Measurements from ENCODE around the gene UBE2O. TPM values are rescaled to one million over a fixed set of nuclear protein-coding genes. Genes with fewer than 3 reads are reported as not detected.

The UBE2O gene
- total RNA-seq, 2 experiments from 2014 or later: 28.4 to 31.6 TPM

DNA sequence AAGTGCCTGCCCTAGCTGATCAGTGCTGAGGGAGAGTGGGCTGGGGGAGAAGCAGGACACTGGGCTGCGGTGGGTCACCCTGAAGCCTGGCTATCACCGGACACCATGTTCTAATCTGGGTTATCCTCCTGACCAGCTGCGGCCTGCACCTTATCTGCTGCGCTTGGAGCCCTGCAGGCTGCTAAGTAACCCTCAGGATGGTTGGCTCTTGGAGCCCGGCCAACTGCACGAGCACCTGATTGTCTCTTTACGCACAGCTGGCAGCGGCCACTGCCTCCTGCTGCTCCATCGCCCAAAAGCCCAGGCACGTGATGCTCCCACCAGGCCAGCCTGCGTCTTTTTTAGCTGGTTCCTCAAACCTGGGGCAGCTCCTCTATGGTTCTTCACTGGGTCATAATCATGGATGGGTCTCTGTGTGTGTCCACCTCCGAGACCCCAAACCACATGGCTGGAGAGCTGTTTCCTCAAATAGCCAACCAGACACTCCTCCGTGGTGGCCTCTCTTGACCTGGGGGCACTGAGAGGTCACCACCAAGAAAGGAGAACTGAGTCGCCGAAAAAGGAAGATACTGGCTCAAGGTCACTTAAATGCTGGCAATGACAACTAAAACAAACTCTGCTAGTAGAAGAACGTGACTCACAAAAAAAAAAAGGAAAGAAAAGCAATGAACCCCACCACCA is 46.8 kb downstream of the UBE2O start:
- H3K27me3 Mint-ChIP-seq (ENCODE audit: low read depth): no peaks in the 10 kb centered on the region
- no peak overlapping the region for H3K27ac Mint-ChIP-seq
- peaks cover 27% of the 10 kb centered on the region for H3K36me3 Mint-ChIP-seq (ENCODE audit: low read depth)
- H3K4me1 Mint-ChIP-seq (ENCODE audit: low read depth): peaks cover 13% of the 10 kb centered on the region
- DNase-seq: no peak
- ChIA-PET POLR2A (no interaction called here), CTCF (interaction anchor here (4.4 kb wide), 1 partner anchor 9 kb away, joined by 34 read pairs; no protein-coding TSS in a partner anchor)
- ATAC-seq: no peak
- H3K9me3 Mint-ChIP-seq (ENCODE audit: insufficient read depth): no peaks in the 10 kb centered on the region
- H3K4me3 Mint-ChIP-seq: no peak overlapping the region

DNA sequence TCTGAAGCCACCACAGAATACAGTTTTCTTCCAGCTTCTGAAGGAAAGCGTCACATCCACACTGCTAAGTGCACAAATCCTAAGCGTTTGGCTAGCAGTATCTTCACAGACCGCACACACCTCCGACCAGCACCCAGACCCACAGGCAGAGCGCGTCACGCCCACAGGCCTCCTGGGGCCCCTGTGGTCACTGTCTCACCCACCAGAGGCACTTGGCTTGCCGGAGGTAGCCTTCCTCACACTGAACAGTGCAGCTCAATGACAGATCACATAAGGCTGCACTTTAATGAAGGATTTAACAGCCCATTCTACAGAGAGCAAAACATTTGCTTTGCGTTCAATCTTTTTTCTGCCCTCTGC is 47.4 kb downstream of the UBE2O start:
- no peak overlapping the region for H3K27ac Mint-ChIP-seq
- H3K4me3 Mint-ChIP-seq: no peak overlapping the region
- ChIA-PET POLR2A (no interaction called here), CTCF (interaction anchor here (0.8 to 1.4 kb wide), 2 partner anchors 53 to 103 kb away, joined by 3 read pairs; no protein-coding TSS in a partner anchor)
- H3K4me1 Mint-ChIP-seq (ENCODE audit: low read depth): peaks cover 13% of the 10 kb centered on the region
- ATAC-seq: no peak
- no peak for DNase-seq
- H3K9me3 Mint-ChIP-seq (ENCODE audit: insufficient read depth): no peaks in the 10 kb centered on the region
- peaks cover 31% of the 10 kb centered on the region for H3K36me3 Mint-ChIP-seq (ENCODE audit: low read depth)
- H3K27me3 Mint-ChIP-seq (ENCODE audit: low read depth): no peaks in the 10 kb centered on the region

DNA sequence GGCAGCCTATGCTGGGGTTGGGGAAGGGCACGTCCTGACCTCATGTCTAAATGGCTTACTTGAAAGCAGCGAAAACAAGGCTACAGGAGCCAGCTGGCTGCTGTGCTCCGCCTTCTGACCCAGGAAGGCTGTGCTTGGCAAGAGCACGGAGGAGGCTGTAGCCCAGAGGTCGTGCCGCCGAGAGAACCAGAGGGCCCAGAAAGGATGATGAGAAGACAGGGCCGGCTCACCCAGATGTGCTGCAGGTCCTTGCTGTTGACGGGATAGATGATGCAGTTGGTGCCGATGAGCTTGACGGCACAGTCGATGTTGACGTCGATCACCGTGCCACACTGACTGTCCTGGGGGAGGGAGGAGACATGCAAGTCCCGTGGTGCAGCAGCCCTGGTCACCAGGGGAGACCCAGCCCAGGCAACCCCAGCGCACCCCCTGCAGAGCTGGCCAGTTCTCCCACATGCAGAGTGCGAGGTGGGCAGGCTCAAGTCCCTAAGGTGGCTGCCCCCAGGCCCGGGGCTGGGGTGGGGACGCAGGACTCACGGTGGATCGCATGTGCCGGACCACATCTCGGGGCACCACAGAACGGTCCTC is 47.9 kb downstream of the UBE2O start:
- DNase-seq (no peak), ATAC-seq (no peak)
- Mint-ChIP-seq H3K27ac (no peak overlapping the region), H3K4me1 (ENCODE audit: low read depth) (peaks cover 13% of the 10 kb centered on the region), H3K27me3 (ENCODE audit: low read depth) (no peaks in the 10 kb centered on the region), H3K36me3 (ENCODE audit: low read depth) (peaks cover 34% of the 10 kb centered on the region), H3K4me3 (no peak overlapping the region), H3K9me3 (ENCODE audit: insufficient read depth) (no peaks in the 10 kb centered on the region)
- ChIA-PET CTCF (interaction anchor here (0.8 to 1.4 kb wide), 2 partner anchors 53 to 103 kb away, joined by 3 read pairs; no protein-coding TSS in a partner anchor), POLR2A (no interaction called here)

DNA sequence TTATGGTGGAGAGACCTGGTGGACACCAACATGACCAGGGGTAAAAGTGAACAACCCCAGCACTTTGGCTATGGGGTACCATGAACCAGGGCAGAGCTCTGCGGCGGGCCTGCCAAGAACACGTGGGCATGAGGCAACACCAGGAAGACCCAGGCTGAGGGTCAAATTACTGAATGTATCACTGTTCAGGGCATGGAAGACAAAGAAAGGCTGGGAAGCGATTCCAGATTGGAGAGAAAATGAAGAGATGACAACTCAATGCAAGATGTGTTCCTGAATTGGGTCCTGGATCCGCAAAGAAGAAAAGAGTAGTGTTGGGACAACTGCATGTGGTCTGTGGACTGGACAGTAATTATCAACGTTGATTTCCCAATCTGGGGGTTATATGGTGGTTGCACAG is 48.7 kb downstream of the UBE2O start:
- H3K36me3 Mint-ChIP-seq (ENCODE audit: low read depth): peaks cover 39% of the 10 kb centered on the region
- no peaks in the 10 kb centered on the region for H3K27me3 Mint-ChIP-seq (ENCODE audit: low read depth)
- ChIA-PET CTCF (interaction anchor here (1.4 kb wide), 1 partner anchor 102 kb away, joined by 3 read pairs; no protein-coding TSS in a partner anchor), POLR2A (no interaction called here)
- H3K4me3 Mint-ChIP-seq: no peak overlapping the region
- no peaks in the 10 kb centered on the region for H3K9me3 Mint-ChIP-seq (ENCODE audit: insufficient read depth)
- ATAC-seq (no peak), DNase-seq (no peak)
- no peak overlapping the region for H3K27ac Mint-ChIP-seq
- H3K4me1 Mint-ChIP-seq (ENCODE audit: low read depth): peaks cover 13% of the 10 kb centered on the region

DNA sequence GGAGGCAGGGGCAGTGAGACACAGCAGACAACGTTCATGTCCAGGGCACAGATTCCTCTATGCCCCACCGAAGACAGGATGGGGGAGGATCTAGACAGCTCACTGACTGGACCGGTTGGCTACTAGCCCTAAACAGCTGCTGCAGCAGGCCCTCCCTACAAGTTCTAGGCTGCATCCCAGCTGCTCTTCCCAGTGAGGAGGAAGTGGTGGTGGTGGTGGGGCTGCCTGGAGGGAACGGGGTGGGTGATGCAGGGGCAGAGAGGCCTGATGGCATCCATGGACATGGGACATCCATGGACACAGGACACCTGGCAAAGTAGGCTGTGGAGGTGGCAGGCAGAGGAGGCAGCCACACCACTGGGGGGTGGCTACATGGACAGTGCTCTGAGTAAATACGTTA is 50.2 kb downstream of the UBE2O start:
- no peak overlapping the region for H3K27ac Mint-ChIP-seq
- ATAC-seq (no peak), DNase-seq (no peak)
- H3K4me1 Mint-ChIP-seq (ENCODE audit: low read depth): peaks cover under 1% of the 10 kb centered on the region
- H3K9me3 Mint-ChIP-seq (ENCODE audit: insufficient read depth): no peaks in the 10 kb centered on the region
- H3K27me3 Mint-ChIP-seq (ENCODE audit: low read depth): no peaks in the 10 kb centered on the region
- no peak overlapping the region for H3K4me3 Mint-ChIP-seq
- H3K36me3 Mint-ChIP-seq (ENCODE audit: low read depth): peaks cover 48% of the 10 kb centered on the region
- ChIA-PET POLR2A (no interaction called here), CTCF (interaction anchor here (1.2 kb wide), 2 partner anchors 56 to 100 kb away, joined by 3 read pairs; no protein-coding TSS in a partner anchor)

DNA sequence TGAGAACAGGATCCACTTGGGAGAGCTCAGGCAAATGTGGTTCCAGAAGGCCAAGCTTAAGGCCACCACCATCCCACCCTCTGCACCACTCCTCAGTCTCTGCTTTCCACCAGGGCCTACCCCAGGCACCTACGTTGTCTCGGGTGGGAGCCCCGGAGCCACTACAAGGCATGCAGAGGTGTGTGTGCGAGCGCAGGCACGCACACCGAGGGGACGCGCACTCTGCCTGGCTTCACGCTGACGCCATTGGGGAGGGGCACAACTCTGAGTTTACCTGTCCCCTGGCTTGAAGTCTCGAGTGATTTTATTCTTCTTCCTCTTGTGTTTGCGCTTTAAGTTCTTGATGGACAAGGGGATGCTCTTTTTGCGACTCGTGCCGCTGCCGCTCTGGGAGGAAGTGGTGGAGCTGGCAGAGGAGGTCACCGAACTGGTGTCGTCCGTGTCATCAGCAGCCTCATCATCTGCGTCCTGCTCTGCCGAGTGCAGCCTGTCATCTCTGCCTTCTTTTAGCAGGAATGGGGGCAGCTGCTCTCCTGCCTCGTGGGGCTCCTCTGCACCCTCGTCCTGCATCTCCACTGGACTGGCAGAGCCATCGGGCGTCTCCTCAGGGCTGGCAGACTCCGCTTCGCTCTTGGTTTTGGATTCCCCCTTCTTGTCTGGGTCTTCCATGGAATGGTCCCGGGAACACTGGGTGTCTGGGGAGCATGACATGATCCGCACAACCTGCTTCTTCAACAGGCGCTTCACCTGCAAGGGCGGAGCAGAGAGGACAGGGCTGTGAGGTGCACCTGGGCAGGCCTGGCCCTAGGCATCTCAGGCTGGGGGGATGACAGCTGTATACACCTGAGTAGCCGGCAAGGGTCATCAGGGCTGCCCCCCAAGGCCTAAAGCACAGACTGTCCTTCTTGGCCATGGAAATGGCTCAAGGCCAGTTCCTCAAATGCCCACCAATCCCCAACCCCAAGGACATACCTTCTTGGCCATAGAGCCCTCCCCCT is 53.5 kb downstream of the UBE2O start:
- H3K36me3 Mint-ChIP-seq (ENCODE audit: low read depth): peaks cover 51% of the 10 kb centered on the region
- POLR2A ChIA-PET: interaction anchor here (0.7 kb wide), 1 partner anchor 97 kb away, joined by 3 read pairs; no protein-coding TSS in a partner anchor

DNA sequence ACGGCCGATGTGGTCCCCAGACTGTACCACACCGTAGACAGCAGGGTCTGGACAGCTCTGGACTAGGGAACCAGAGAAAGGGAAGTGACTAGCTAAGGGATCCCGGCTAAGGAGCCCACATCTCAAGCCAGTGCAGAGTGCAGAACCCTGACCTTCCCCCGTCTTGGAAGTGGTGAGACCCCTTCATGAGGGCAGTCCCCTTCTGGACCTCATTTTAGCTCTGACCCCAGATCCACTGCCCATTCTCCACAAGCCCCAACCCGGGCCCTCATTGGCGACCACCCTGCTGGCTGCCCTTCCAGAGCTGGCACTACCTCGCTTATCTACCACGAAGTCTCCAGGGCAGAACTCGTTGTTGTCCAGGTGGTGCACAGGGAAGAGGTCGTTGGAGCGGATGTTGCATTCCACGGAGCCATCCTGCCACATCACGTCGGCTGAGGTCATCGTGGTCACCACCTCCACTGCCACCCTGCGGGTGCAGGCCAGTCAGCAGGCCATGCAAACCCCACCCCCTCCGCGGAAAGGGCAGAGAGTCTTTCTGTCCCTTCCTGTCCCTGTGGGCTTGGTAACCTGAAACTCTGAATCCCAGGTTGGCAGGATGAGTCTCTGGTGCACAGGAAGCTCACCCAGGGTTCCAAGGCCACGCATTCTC is 54.3 kb downstream of the UBE2O start:
- peak; percentile 35 for ATAC-seq

More for the DNA sequence above, 53.5 kb downstream of the UBE2O start:
- no peak for DNase-seq
- H3K27ac Mint-ChIP-seq: no peak overlapping the region
- H3K4me1 Mint-ChIP-seq (ENCODE audit: low read depth): no peaks in the 10 kb centered on the region
- ATAC-seq: no peak
- H3K27me3 Mint-ChIP-seq (ENCODE audit: low read depth): no peaks in the 10 kb centered on the region
- CTCF ChIA-PET: interaction anchor here (0.9 to 8.9 kb wide), 16 partner anchors 15 to 490 kb away, joined by 3 to 142 read pairs (median 6); partner anchors contain the start of genes QRICH2, SPHK1 and UBE2O
- no peak overlapping the region for H3K4me3 Mint-ChIP-seq
- no peaks in the 10 kb centered on the region for H3K9me3 Mint-ChIP-seq (ENCODE audit: insufficient read depth)

DNA sequence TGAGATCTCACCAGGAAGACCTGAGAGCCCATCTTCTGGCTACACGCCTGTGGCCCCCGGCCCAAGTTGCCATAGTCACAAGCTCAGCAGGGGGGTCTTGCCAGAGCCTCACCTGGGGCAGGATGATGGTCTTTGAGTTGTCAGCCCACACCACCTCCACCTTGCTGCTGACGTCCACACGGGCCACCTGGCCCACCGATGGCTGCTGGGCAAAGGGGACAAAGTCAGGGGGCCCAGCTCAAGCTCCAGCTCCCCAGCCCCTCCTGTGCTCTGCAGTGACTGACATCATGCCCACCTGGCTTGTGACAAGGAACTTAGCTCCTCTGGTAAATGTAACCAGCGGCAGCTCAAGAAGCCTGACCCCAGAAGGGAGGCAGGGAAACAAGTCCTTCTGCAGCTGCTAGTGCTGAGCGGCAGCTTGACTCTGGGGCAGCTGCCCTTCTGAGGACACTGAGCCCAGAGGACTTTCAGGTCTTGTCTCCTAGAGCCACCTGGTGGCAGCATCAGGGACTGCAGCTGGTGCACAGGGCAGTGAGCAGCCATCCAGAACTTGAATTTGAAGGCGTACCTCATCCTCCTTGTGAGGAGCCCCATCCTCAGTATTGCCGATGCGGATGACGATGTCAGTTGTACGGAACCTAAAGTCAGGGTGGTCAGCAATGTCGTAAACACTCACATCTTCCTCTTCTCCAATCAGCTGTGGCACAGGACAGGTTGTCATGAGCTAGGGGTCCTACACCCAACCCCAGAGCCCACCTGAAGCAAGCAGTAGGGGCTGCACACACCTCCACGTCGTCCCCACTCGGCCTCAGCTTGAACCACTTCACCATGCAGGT is 55.0 kb downstream of the UBE2O start:
- Mint-ChIP-seq H3K27me3 (ENCODE audit: low read depth) (no peaks in the 10 kb centered on the region), H3K9me3 (ENCODE audit: insufficient read depth) (no peaks in the 10 kb centered on the region), H3K4me3 (no peak overlapping the region), H3K27ac (peak overlapping the region; percentile 47), H3K4me1 (ENCODE audit: low read depth) (no peaks in the 10 kb centered on the region), H3K36me3 (ENCODE audit: low read depth) (peaks cover 45% of the 10 kb centered on the region)
- ATAC-seq: peak; percentile 89
- ChIA-PET POLR2A (interaction anchor here (0.5 to 1.0 kb wide), 4 partner anchors 13 to 94 kb away, joined by 3 to 4 read pairs (median 3); partner anchors contain the start of gene SPHK1), CTCF (interaction anchor here (0.5 to 8.9 kb wide), 71 partner anchors 10 to 488 kb away, joined by 3 to 142 read pairs (median 4); partner anchors contain the start of genes PRPSAP1, QRICH2, RHBDF2 and SPHK1)
- peak; percentile 89 for DNase-seq

More for the DNA sequence above, 54.3 kb downstream of the UBE2O start:
- H3K9me3 Mint-ChIP-seq (ENCODE audit: insufficient read depth): no peaks in the 10 kb centered on the region
- no peak overlapping the region for H3K27ac Mint-ChIP-seq
- H3K27me3 Mint-ChIP-seq (ENCODE audit: low read depth): no peaks in the 10 kb centered on the region
- peaks cover 48% of the 10 kb centered on the region for H3K36me3 Mint-ChIP-seq (ENCODE audit: low read depth)
- ChIA-PET CTCF (interaction anchor here (0.6 to 8.9 kb wide), 54 partner anchors 10 to 489 kb away, joined by 3 to 142 read pairs (median 5); partner anchors contain the start of genes PRPSAP1, QRICH2, SPHK1 and UBE2O), POLR2A (interaction anchor here (0.5 to 1.0 kb wide), 5 partner anchors 14 to 96 kb away, joined by 3 to 4 read pairs (median 3); partner anchors contain the start of gene SPHK1)
- no peaks in the 10 kb centered on the region for H3K4me1 Mint-ChIP-seq (ENCODE audit: low read depth)
- no peak overlapping the region for H3K4me3 Mint-ChIP-seq
- DNase-seq: no peak

DNA sequence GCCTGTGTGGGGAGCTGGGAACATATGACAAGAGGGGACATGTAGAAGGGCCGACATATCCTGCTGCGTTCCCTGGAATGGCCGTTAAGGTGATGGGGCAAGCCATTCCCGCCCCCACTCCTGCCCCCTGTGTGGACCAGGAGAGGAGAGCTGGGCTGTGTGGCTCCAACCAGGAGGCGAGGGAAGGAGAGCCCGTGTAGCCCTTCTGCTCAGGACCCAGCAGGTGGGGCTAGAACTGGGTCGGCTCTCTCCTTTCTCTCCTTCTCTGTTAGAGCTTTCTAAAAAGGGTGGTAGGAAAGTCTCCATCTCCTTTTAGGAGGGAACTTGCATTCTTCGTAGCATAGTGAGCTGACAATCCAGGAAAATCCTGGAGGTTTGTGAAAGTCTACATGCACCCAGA is 55.8 kb downstream of the UBE2O start:
- H3K36me3 Mint-ChIP-seq (ENCODE audit: low read depth): peaks cover 39% of the 10 kb centered on the region
- ChIA-PET CTCF (interaction anchor here (0.6 to 8.9 kb wide), 49 partner anchors 11 to 468 kb away, joined by 3 to 142 read pairs (median 4); partner anchors contain the start of genes PRPSAP1, QRICH2, RHBDF2 and SPHK1), POLR2A (no interaction called here)
- no peaks in the 10 kb centered on the region for H3K4me1 Mint-ChIP-seq (ENCODE audit: low read depth)
- no peaks in the 10 kb centered on the region for H3K9me3 Mint-ChIP-seq (ENCODE audit: insufficient read depth)
- ATAC-seq (no peak), DNase-seq (no peak)
- no peak overlapping the region for H3K4me3 Mint-ChIP-seq
- no peak overlapping the region for H3K27ac Mint-ChIP-seq
- H3K27me3 Mint-ChIP-seq (ENCODE audit: low read depth): no peaks in the 10 kb centered on the region

DNA sequence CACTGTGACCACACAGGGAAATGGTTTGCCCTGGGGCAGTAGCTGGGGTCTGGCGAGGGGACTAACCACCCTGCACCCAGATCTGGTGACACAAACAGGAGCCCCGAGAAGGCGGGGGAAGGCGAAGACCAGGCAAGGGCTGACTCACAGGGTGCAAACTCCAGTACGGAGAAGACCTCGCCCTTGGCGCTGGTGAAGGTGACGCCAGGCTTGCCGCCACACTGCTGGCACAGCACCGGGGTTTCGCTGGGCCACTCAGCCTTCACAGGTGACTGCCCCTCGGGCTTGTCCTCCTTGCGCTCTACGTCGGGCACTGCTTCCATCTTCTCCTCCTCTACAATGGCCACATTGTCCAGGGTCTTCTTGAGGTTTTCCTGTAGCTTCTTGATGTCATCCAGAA is 57.0 kb downstream of the UBE2O start:
- CTCF ChIA-PET: interaction anchor here (1.3 to 8.9 kb wide), 4 partner anchors 11 to 94 kb away, joined by 4 to 142 read pairs (median 72); partner anchors contain the start of gene SPHK1
- Mint-ChIP-seq H3K36me3 (ENCODE audit: low read depth) (peaks cover 30% of the 10 kb centered on the region), H3K4me1 (ENCODE audit: low read depth) (no peaks in the 10 kb centered on the region), H3K27ac (no peak overlapping the region), H3K27me3 (ENCODE audit: low read depth) (no peaks in the 10 kb centered on the region), H3K9me3 (ENCODE audit: insufficient read depth) (no peaks in the 10 kb centered on the region), H3K4me3 (no peak overlapping the region)
- DNase-seq (no peak), ATAC-seq (no peak)
- POLR2A ChIA-PET: no interaction called here

Data from activated CD8-positive, alpha-beta T cell treated with anti-CD3 and anti-CD28 coated beads, Interleukin-2, amount 10 ng/mL, durations not matched to agents 7 days and 5 days (primary cell).